Erythroblast (primary cell): Measurements from ENCODE around the gene FOXF1.

Source experiments
- GATA1 ChIP-seq: IDR thresholded peaks from 2 replicates; pipeline ENCODE4 v1.6.1; 2011; ENCODE audit warnings: low read depth, mild to moderate bottlenecking, control low read depth, low read length, moderate library complexity
- POLR2A ChIP-seq: IDR thresholded peaks from 2 replicates; pipeline ENCODE4 v1.6.1; 2011; ENCODE audit warnings: mild to moderate bottlenecking, low read length

DNA sequence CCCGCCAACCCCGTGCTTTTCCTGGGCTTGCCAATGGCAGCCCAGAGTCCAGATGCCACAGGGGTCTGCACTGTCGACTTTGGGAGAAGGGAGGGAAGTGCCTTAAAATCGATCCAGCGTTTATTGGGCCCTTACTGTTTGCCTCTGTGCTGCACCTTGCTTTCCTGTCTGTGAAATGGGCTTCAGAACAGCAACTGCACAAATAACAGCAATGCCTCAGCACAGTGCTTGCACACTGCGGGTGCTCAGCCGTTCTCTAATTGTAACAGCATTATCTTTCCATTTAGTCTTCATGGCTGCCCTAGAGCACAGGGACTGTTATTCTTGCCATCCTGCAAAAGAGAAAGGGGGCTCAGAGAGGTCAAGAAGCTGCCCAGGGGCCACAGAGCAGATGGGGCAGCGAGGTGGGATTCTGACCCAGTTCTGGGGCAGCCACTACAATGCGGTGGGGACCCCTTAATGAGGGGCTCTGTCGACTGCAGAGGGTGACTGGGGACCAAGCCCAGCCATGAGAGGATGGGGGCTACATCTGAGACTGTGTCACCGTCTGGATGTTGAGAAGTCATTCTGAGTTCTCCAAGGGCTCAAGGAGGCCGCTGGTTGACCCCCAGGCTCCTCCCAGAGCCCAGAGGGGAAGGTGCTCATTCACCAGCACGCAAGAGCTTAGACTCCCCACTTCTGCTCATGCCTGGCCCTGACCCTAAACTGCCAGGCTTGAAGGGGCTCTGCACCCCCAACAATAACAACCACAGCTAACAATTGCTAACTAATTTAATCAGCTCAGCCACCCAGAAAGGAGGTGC is 9.4 kb upstream of the FOXF1 start:
- TF ChIP-seq POLR2A = no peak
- TF ChIP-seq GATA1 = no peak
